MM.1S (cell line): ENCODE results near the gene PSMD14.

Experiments
- DNase-seq: peaks from one replicate; pipeline ENCODE4 v3.0.0-alpha.2; 2015
- H2AFZ ChIP-seq: fragments of 300-600 bp; sonication (generic); 2 replicates; pipeline ENCODE4 v1.6.0; 2016; ENCODE audit warnings: antibody characterized with exemption, low read length
- H3F3A ChIP-seq: fragments of 300-600 bp; sonication (generic); 2 replicates; pipeline ENCODE4 v1.6.1; 2016; ENCODE audit warnings: mild to moderate bottlenecking, antibody characterized with exemption, low read length, moderate library complexity, mixed read lengths; ENCODE audit not compliant: insufficient read depth
- H3K27ac ChIP-seq: fragments of 300-600 bp; sonication (generic); 2 replicates; pipeline ENCODE4 v1.5.1; 2016; ENCODE audit warnings: mild to moderate bottlenecking, low read length
- H3K27me3 ChIP-seq: fragments of 300-600 bp; sonication (generic); replicated peaks from 2 replicates; pipeline ENCODE4 v1.6.0; 2016; ENCODE audit warnings: low read length; ENCODE audit not compliant: insufficient read depth
- H3K36me3 ChIP-seq: fragments of 300-600 bp; sonication (generic); replicated peaks from 2 replicates; pipeline ENCODE4 v1.6.1; 2016; ENCODE audit warnings: mild to moderate bottlenecking, low read length, mixed read lengths; ENCODE audit not compliant: insufficient read depth
- H3K4me1 ChIP-seq: fragments of 300-600 bp; sonication (generic); 2 replicates; pipeline ENCODE4 v1.6.1; 2016; ENCODE audit warnings: low read length, mixed read lengths
- H3K4me2 ChIP-seq: fragments of 300-600 bp; sonication (generic); 2 replicates; pipeline ENCODE4 v1.6.0; 2016; ENCODE audit warnings: low read depth, low read length
- H3K4me3 ChIP-seq: fragments of 300-600 bp; sonication (generic); 2 replicates; pipeline ENCODE4 v1.5.1; 2016; ENCODE audit warnings: low read length, mixed read lengths
- H3K79me2 ChIP-seq: fragments of 300-600 bp; sonication (generic); 2 replicates; pipeline ENCODE4 v1.6.1; 2016; ENCODE audit warnings: mixed run types, low read length, mixed read lengths
- H3K9ac ChIP-seq: fragments of 300-600 bp; sonication (generic); 2 replicates; pipeline ENCODE4 v1.6.1; 2016; ENCODE audit warnings: low read length, mixed read lengths
- H3K9me2 ChIP-seq: fragments of 300-600 bp; sonication (generic); replicated peaks from 2 replicates; pipeline ENCODE4 v1.6.1; 2016; ENCODE audit warnings: mild to moderate bottlenecking, low read length, mixed read lengths; ENCODE audit not compliant: insufficient read depth
- H3K9me3 ChIP-seq: fragments of 300-600 bp; sonication (generic); replicated peaks from 2 replicates; pipeline ENCODE4 v1.6.1; 2016; ENCODE audit warnings: mild to moderate bottlenecking, low read length, mixed read lengths; ENCODE audit not compliant: insufficient read depth
- H4K20me1 ChIP-seq: fragments of 300-600 bp; sonication (generic); 2 replicates; pipeline ENCODE4 v1.6.1; 2016; ENCODE audit warnings: mild to moderate bottlenecking, low read length, moderate library complexity, mixed read lengths; ENCODE audit not compliant: insufficient read depth
- EZH2 ChIP-seq: fragments of 300-600 bp; sonication (generic); optimal IDR thresholded peaks from 2 replicates; pipeline ENCODE3; 2017; ENCODE audit warnings: low read depth, mild to moderate bottlenecking, antibody characterized with exemption, low read length, mixed read lengths
- EZH2phosphoT487 ChIP-seq: fragments of 300-600 bp; sonication (generic); IDR thresholded peaks from 2 replicates; pipeline ENCODE4 v1.6.1; 2018; ENCODE audit warnings: antibody characterized with exemption, low read length
- TF ChIP-seq, protein P1 (sequence below): fragments of 300-600 bp; sonication (generic); IDR thresholded peaks from 2 replicates; pipeline ENCODE4 v1.5.1; 2016; ENCODE audit warnings: antibody characterized with exemption, low read length, mixed read lengths

Gene PSMD14

DNA sequence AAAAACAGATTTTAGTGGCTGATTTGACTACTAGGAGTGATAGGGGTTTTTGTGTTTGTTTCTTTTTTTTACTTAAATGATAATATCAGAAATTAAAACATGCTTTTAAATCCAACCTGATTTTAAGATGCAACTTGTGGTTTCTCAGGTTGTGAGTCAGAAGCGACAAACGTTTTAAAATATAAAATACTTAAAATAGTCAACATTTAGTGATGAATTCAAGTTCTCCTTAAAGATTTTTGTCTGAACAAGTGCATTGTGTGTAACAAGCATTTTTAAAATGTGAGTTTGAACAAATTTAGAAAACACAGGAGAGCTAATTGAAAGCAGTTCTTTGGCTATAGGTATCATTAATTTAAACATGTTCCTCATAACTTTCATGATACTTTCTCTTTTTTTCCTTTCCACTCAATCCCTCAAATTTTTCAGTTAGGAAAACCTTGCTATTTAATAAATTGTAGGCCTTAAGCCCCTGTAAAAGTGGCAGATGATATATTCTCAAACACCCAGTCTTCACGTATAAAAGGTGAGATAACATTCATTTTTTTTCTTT is 111.5 kb downstream of the PSMD14 start:
- no peaks in the 10 kb centered on the region for H3K79me2 ChIP-seq
- TF ChIP-seq, protein P1, sequence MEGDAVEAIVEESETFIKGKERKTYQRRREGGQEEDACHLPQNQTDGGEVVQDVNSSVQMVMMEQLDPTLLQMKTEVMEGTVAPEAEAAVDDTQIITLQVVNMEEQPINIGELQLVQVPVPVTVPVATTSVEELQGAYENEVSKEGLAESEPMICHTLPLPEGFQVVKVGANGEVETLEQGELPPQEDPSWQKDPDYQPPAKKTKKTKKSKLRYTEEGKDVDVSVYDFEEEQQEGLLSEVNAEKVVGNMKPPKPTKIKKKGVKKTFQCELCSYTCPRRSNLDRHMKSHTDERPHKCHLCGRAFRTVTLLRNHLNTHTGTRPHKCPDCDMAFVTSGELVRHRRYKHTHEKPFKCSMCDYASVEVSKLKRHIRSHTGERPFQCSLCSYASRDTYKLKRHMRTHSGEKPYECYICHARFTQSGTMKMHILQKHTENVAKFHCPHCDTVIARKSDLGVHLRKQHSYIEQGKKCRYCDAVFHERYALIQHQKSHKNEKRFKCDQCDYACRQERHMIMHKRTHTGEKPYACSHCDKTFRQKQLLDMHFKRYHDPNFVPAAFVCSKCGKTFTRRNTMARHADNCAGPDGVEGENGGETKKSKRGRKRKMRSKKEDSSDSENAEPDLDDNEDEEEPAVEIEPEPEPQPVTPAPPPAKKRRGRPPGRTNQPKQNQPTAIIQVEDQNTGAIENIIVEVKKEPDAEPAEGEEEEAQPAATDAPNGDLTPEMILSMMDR: no peak
- TF ChIP-seq EZH2phosphoT487: no peak
- no peak for TF ChIP-seq EZH2
- no peaks in the 10 kb centered on the region for H3K9me2 ChIP-seq
- H3K27ac ChIP-seq: no peak overlapping the region
- H2AFZ ChIP-seq: no peak overlapping the region
- H3K36me3 ChIP-seq: no peaks in the 10 kb centered on the region
- H3K27me3 ChIP-seq: no peaks in the 10 kb centered on the region
- DNase-seq: no peak
- H3K4me1 ChIP-seq: no peaks in the 10 kb centered on the region
- H3K4me2 ChIP-seq: no peak overlapping the region
- no peaks in the 10 kb centered on the region for H4K20me1 ChIP-seq
- no peak overlapping the region for H3K9ac ChIP-seq
- H3K4me3 ChIP-seq: no peak overlapping the region
- H3F3A ChIP-seq: no peaks in the 10 kb centered on the region
- H3K9me3 ChIP-seq: no peaks in the 10 kb centered on the region

DNA sequence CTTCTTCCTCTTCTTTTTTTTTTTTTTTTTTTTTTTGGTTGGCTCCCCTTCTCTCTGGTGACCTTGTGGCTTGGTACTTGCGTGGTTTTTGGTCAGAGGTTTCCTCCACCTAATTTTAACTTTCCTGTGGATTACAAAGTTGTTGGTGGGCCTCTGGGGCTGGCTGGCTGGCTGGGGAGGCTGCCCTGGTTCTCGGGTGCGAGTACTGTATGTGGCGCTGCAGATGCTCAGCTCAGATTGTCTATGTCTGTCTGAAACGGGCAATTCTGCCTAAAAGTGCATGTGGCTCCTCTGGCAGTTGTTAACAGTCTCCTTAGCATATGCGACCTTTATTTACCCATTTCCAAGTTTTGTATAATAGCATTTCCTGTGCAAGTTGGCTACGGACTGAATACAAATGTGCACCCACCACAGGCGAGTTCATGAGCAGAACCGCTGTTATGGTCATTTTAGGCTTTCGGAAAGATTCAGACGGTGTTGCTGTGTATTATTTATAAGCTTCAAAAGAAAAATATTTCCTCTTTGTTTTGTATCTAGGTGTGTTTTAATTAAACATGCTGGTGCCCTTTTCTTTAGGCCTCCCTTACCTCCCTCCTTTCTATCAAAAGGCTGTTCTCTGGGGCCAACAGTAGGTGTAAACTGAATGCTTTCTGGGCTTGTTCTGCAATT is 112.3 kb downstream of the PSMD14 start:
- Histone ChIP-seq H3K27ac (no peak overlapping the region), H3K4me2 (no peak overlapping the region), H3K9ac (no peak overlapping the region), H3K4me1 (no peaks in the 10 kb centered on the region), H3K9me3 (no peaks in the 10 kb centered on the region), H3K27me3 (no peaks in the 10 kb centered on the region), H3K4me3 (no peak overlapping the region), H3F3A (no peaks in the 10 kb centered on the region), H3K79me2 (no peaks in the 10 kb centered on the region), H3K36me3 (no peaks in the 10 kb centered on the region), H4K20me1 (no peaks in the 10 kb centered on the region), H2AFZ (no peak overlapping the region), H3K9me2 (no peaks in the 10 kb centered on the region)
- TF ChIP-seq, protein P1: no peak
- no peak for TF ChIP-seq EZH2
- TF ChIP-seq EZH2phosphoT487: no peak
- DNase-seq: no peak

DNA sequence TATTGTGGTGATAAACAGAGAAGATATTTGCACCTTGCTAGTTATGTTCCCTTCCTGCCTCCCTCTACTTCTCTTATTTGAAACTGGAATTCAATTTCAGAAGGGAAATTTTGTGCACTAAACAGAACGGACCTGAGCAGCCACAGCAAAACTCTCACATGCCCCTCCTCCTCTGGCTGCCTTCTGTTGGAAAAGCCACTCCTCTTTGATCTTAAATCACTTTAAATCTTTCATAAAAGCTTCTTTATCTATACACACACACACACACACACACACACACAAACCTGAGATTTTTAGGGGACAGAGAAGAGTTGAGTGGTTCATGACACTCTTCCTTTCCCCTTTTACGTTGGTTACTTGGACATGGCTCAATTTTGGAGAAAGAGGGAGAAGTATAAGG is 113.5 kb downstream of the PSMD14 start:
- H3K9ac ChIP-seq: no peak overlapping the region
- H3K4me1 ChIP-seq: no peaks in the 10 kb centered on the region
- no peaks in the 10 kb centered on the region for H3K27me3 ChIP-seq
- no peak overlapping the region for H2AFZ ChIP-seq
- DNase-seq: no peak
- H3K4me3 ChIP-seq: no peak overlapping the region
- H3K4me2 ChIP-seq: no peak overlapping the region
- TF ChIP-seq EZH2 (no peak), EZH2phosphoT487 (no peak)
- TF ChIP-seq, protein P1: no peak
- no peaks in the 10 kb centered on the region for H3K36me3 ChIP-seq
- no peaks in the 10 kb centered on the region for H3K9me3 ChIP-seq
- H3K79me2 ChIP-seq: no peaks in the 10 kb centered on the region
- H3K27ac ChIP-seq: no peak overlapping the region
- no peaks in the 10 kb centered on the region for H3F3A ChIP-seq
- no peaks in the 10 kb centered on the region for H4K20me1 ChIP-seq
- H3K9me2 ChIP-seq: no peaks in the 10 kb centered on the region
